GM18951 (cell line): Measurements from ENCODE around the gene THSD7B.
"Not testable (repeated sequence)": the region's sequence is repeated elsewhere in the genome, so short reads cannot be mapped to it uniquely, and the experiment has no call there.

Experiments
- POLR2A ChIP-seq: IDR thresholded peaks from 4 replicates; pipeline ENCODE4 v1.6.1; 2011; ENCODE audit warnings: mild to moderate bottlenecking; ENCODE audit not compliant: insufficient read length, insufficient read depth; ENCODE audit errors: extremely low read depth
- in situ Hi-C: fragments of 300-500 bp; cut with MboI; formaldehyde crosslinking; loops from one replicate; pipeline ENCODE4 v1.12.0; 2022; ENCODE audit warnings: low sequenced_read_pairs, mixed read lengths, inconsistent platforms; ENCODE audit not compliant: unreplicated experiment

The THSD7B gene, protein sequence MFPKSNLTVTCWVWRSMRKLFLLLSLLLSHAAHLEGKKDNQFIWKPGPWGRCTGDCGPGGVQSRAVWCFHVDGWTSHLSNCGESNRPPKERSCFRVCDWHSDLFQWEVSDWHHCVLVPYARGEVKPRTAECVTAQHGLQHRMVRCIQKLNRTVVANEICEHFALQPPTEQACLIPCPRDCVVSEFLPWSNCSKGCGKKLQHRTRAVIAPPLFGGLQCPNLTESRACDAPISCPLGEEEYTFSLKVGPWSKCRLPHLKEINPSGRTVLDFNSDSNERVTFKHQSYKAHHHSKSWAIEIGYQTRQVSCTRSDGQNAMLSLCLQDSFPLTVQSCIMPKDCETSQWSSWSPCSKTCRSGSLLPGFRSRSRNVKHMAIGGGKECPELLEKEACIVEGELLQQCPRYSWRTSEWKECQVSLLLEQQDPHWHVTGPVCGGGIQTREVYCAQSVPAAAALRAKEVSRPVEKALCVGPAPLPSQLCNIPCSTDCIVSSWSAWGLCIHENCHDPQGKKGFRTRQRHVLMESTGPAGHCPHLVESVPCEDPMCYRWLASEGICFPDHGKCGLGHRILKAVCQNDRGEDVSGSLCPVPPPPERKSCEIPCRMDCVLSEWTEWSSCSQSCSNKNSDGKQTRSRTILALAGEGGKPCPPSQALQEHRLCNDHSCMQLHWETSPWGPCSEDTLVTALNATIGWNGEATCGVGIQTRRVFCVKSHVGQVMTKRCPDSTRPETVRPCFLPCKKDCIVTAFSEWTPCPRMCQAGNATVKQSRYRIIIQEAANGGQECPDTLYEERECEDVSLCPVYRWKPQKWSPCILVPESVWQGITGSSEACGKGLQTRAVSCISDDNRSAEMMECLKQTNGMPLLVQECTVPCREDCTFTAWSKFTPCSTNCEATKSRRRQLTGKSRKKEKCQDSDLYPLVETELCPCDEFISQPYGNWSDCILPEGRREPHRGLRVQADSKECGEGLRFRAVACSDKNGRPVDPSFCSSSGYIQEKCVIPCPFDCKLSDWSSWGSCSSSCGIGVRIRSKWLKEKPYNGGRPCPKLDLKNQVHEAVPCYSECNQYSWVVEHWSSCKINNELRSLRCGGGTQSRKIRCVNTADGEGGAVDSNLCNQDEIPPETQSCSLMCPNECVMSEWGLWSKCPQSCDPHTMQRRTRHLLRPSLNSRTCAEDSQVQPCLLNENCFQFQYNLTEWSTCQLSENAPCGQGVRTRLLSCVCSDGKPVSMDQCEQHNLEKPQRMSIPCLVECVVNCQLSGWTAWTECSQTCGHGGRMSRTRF (N-terminal part only)

DNA sequence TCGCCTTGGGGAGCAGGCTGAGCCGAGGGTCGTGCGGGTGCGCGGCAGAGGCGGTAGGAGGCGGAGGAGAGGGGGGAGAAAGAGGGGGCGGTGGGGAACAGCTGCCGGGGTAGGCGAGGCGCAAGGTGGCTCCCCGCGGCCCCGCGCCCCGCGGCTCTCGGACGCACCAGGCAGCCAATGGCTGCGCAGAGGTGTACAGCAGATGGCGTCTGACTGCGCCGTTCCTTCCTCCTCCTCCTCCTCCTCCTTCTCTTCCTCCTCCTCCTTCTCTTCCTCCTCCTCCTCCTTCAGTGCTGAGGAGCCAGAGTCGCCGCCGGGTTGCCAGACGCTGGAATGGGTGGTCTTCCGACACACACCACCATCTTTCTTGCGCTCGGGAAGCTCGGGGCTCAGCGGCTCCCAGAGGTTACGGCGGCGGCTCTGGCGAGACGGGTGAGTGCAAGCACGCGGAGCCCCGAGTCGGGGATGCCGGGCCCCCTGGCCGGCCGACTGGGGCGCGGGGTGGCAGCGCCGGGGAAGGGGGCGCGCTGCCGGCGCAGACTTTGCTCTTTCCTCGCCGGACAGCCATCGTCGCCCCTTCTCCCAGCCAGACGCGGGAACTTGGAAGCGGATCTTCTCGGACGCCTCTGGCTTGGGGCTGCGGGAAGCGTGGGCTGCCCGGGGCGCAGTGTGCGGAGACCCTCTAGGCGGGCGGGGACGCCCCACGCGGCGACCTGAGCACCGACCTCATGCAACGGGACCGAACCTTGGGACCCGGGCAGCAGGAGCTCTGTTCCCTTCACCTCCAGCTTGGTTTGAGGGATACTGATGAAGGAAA, at the start of gene THSD7B:
TSS of gene THSD7B (plus strand) at position 290 of the 817 bp plus-strand sequence. CDS start 116,634 bp downstream, outside the sequence.
- in situ Hi-C loops: no loop called here

DNA sequence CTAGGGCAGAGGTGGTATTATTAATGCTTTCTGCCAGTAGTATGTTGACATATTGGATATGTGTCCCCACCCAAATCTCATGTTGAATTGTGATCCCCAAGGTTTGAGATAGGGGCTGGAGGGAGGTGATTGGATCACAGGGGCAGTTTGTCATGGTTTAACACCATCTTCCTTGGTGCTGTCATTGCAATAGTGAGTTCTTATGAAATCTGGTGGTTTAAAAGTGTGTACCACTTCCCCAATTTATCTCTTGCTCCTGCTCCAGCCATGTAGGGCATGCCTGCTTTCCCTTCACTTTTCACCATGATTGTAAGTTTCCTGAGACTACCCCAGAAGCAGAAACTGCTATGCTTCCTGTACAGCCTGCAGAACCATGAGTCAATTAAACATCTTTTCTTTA, 47.1 kb upstream of the THSD7B start:
- in situ Hi-C loops: no loop called here
- no peak for TF ChIP-seq POLR2A

More for the DNA sequence above, at the start of gene THSD7B:
- no peak for TF ChIP-seq POLR2A

DNA sequence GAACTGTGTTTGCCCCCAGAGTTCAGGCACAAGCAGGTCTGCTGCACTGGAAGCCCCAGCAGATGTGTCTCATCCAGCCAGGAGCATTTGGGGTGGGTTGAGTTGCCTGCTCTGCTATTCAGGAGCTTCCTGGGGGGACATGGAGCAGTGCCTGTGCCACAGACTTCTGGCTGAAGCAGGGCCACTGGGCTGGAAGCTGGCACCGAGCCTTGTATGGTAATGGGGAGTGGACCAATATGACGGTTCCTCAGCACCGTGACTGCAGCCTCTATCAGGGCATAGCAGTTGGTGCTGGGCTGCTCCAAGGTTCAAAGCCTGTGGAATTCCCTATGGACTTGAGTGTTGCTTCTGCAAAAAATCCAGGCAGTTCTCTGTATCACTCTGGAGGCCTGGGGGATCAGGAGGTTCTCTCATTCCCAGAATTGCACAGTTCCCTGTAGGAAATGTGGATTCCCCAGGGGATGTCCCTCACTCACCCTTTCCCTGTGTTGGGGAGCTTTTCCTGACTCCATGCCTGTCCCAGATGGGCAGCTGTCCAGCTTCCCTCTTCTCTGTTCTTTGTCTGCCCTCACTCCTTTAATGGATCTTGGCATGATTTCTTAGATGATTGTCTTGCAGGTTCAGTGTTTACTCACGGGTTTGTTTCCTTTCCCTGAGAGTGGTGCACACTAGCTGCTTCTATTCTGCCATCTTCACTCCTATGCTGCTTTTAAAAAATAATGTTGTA, 37.2 kb upstream of the THSD7B start:
- no peak for TF ChIP-seq POLR2A

DNA sequence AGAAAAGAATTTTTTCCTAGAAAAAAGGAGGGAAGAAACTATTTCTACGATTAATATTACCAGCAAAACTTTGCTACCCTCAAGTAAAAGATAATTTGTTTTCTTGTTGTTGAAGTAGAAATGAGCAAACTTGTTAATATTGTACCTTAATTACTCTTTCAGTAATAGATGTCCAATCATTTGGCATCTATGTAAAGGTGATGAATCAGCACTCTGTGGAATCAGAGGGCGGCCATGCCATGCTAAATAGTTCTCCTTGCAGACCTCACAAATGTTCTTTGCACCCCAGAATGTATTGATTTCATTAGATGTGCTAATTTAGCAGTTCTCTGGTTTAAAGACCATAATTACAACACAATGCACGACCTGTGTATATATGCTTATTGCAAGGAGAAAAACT, 29.1 kb upstream of the THSD7B start:
- no peak for TF ChIP-seq POLR2A
- in situ Hi-C loops: no loop called here

More for the DNA sequence above, 37.2 kb upstream of the THSD7B start:
- in situ Hi-C loops: no loop called here

DNA sequence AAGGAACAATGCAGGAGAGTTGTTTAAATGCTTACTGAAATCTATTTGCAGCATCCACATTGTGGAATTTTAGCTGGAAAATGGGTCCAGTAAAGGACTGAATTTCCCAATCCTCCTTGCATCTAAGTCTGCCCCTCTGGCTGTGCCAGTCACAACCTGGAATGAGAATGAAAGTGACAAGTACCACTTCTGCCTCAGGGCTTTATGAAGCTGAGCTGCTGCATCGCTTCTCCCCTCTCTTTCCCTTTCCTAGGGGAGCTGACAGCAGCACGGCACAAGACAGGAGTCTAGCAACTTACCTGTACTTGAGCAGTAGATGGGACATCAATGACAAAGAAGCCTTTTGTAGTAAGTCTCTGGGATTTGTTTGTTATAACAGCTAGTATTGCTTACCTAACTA, 27.3 kb upstream of the THSD7B start:
- in situ Hi-C loops: no loop called here
- no peak for TF ChIP-seq POLR2A

DNA sequence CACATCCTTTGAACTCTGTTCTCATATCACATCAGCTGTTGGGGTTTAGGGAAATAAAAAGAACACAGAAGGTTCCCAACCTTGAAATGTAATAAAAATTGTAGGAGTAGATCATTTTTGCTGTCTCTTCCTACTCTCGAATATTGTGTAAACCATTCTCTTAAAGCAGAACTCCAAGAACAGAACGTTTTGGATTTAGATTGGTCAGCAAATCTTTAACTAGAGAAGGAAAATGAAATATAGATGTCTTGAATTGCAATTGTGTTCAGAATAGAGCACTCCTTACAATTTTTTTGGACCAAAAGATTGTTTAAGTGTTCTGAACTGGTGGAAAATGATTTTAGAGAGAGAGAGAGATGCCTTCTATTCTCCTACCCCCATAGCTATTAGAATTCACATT, 23.9 kb upstream of the THSD7B start:
- in situ Hi-C loops: no loop called here
- TF ChIP-seq POLR2A: no peak

DNA sequence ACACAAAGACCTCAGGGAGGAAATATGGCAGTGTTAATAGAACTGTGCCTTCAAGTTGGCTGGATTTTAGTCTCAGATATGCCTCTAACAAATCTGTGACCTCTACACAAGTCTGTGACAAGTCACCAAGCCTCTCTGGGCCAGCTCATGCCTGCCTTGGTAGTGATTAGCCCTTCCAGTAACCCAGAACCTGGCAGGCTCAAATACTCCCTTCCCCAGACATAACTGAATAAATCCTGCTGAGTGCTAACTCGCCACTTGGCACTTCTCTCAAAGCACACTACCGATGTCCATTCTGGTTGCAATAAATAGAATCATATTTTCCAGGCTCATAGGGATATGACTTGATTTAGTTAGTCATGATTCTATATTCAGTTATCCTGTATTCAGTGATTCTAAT, 15.3 kb upstream of the THSD7B start:
- in situ Hi-C loops: no loop called here
- TF ChIP-seq POLR2A: no peak

DNA sequence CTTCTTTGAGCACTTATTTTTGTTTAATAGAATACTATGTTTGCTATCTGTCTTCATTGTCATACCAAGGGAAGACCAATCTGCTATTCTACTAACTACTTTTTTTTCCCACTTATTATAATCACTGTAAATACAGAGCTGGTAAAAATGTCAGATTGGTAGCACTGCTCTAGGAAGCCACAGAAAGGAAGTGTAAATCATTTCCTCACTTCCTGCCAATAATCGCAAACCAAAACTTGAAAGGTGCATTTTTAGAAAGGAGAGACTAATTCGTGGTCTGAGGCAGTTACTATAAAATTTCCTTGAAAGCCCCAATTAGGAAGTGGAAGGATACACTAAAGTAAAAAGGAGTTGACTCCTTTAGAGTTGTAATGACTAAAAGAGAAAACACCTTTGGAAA, 13.9 kb upstream of the THSD7B start:
- in situ Hi-C loops: no loop called here

DNA sequence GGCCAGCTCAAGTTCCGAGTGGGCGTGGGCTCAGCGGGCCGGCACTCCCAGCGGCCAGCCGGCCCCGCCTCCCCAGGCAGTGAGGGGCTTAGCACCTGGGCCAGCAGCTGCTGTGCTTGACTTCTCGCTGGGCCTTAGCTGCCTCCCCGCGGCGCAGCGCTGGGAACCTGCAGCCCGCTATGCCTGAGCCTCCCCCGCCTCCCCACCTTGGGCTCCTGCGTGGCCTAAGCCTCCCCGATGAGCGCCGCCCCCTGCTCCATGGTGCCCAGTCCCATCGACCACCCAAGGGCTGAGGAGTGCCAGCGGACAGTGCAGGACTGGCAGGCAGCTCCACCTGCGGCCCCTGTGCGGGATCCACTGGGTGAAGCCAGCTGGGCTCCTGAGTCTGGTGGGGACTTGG, 6.8 kb upstream of the THSD7B start:
- in situ Hi-C loops: not testable (repeated sequence)

More for the DNA sequence above, 13.9 kb upstream of the THSD7B start:
- no peak for TF ChIP-seq POLR2A

DNA sequence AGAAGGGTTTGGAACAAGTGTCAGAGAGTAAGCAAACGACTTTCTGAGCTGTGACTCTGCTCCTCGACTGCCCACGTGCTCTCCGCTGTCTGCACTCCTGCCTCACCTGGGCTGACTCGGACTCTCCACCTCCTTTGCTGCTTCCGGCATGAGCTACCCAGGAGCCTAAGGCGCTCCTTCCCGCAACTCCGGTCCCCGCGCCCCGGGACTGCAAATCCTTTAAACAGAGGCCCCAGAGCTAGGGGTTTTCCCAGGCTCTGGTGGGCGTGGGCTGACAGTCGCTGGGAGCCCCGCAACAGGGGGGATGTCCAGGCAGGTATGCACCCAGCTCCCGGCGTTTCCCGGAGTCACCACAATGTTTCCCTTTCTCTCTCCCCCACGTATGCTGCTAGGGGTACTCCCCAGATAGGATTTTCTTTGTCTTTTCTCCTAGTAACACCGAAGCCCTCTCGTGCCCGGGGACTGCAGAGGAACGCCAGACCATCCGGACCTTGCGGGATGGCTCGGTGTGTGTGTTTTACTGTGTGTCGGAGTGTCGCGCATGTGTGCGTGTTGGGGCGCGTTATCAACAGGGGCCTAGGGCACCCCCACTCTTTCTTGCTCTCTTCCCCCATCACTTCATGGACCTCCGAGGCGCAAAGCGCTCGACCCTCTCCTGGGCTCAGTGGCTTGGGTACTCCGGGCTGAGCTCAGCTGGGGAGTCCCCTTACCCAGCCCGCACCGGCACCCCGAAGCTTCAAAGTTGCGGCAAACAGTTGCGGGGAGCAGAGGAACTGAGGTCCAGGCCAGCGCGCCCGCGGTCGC, 691 bp upstream of the THSD7B start:
- in situ Hi-C loops: no loop called here
- TF ChIP-seq POLR2A: no peak

DNA sequence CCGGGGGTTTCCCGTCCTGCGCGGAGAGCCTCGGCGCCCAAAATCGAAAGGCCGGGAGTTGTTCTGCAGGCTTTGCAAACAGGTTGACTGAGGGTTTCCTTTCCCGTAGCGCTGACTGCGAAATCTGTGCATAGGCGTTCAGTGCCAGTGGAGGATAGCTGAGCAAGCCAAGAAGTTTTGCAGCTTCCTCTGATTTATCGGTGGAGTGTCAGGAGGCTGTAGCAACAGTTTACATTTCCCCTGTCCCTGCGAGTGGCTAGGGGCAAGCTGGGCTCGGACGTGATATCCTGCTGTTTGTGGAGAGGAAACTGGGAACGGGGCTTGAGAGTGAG, 694 bp downstream of the THSD7B start:
- in situ Hi-C loops: no loop called here
- TF ChIP-seq POLR2A: no peak
